Neuronal stem cell (in vitro differentiated cells): ENCODE measurements around the gene OR5AS1. TPM values are rescaled to one million over a fixed set of nuclear protein-coding genes. Genes with fewer than 3 reads are reported as not detected.
A peak's percentile ranks its signal among the peaks of the same experiment; 100 is the strongest.

Experiments used
- DNase-seq: peaks from one replicate; pipeline ENCODE4 v3.0.0-alpha.2; 2013; ENCODE audit warnings: low spot score
- H2AFZ ChIP-seq: one replicate; pipeline ENCODE4 v1.6.1; 2013; ENCODE audit warnings: mild to moderate bottlenecking, low read length, inconsistent platforms
- H2AK5ac ChIP-seq: 2 replicates; pipeline ENCODE4 v1.6.1; 2013; ENCODE audit warnings: low read depth, mild to moderate bottlenecking, inconsistent platforms, low read length, moderate library complexity, mixed read lengths
- H2BK120ac ChIP-seq: 2 replicates; pipeline ENCODE4 v1.6.1; 2013; ENCODE audit warnings: low read depth, mild to moderate bottlenecking, inconsistent platforms, low read length, moderate library complexity, mixed read lengths
- H2BK12ac ChIP-seq: one replicate; pipeline ENCODE4 v1.6.1; 2013; ENCODE audit warnings: low read length, inconsistent platforms
- H2BK15ac ChIP-seq: 2 replicates; pipeline ENCODE4 v1.6.1; 2013; ENCODE audit warnings: mild to moderate bottlenecking, low read length, inconsistent platforms, mixed read lengths
- H2BK5ac ChIP-seq: one replicate; pipeline ENCODE4 v1.6.1; 2013; ENCODE audit warnings: inconsistent platforms, mild to moderate bottlenecking, low read length, moderate library complexity
- H3K14ac ChIP-seq: one replicate; pipeline ENCODE4 v1.6.1; 2013; ENCODE audit warnings: low read length, inconsistent platforms
- H3K18ac ChIP-seq: 2 replicates; pipeline ENCODE4 v1.6.1; 2013; ENCODE audit warnings: low read length, inconsistent platforms
- H3K23ac ChIP-seq: 2 replicates; pipeline ENCODE4 v1.6.1; 2013; ENCODE audit warnings: low read depth, mild to moderate bottlenecking, mixed read lengths, low read length, inconsistent platforms; ENCODE audit not compliant: poor library complexity
- H3K27ac ChIP-seq: replicated peaks from 3 replicates; pipeline ENCODE4 v1.5.1; 2013; ENCODE audit warnings: low read length, inconsistent platforms
- H3K27me3 ChIP-seq, 3 experiments: 2 replicates each; pipeline ENCODE4 v1.6.1; 2013; ENCODE audit warnings: low read length in 3 of 3, mild to moderate bottlenecking in 2 of 3, inconsistent platforms in 1 of 3, low read depth in 1 of 3, mixed read lengths in 1 of 3, moderate library complexity in 1 of 3; ENCODE audit not compliant: control insufficient read depth in 3 of 3, insufficient read depth in 3 of 3
- H3K36me3 ChIP-seq, 2 donors: replicated peaks in 1 of 2; 2 replicates each; pipeline ENCODE4 v1.6.1; 2013; ENCODE audit warnings: low read length in 2 of 2; ENCODE audit not compliant: control insufficient read depth in 2 of 2, insufficient read depth in 2 of 2
- H3K4ac ChIP-seq: 2 replicates; pipeline ENCODE4 v1.6.1; 2013; ENCODE audit warnings: inconsistent platforms, mild to moderate bottlenecking, low read length, moderate library complexity
- H3K4me1 ChIP-seq, 2 donors: 1 replicate in 1 of 2; 2 replicates in 1 of 2; pipeline ENCODE4 v1.6.1; 2013; ENCODE audit warnings: low read length in 2 of 2, low read depth in 1 of 2; ENCODE audit not compliant: control insufficient read depth in 2 of 2, insufficient read depth in 1 of 2
- H3K4me2 ChIP-seq: one replicate; pipeline ENCODE4 v1.6.1; 2013; ENCODE audit warnings: mild to moderate bottlenecking, low read length, inconsistent platforms; ENCODE audit not compliant: insufficient read depth, poor library complexity, severe bottlenecking
- H3K4me3 ChIP-seq, 2 donors: 2 replicates each; pipeline ENCODE4 v1.5.1; 2013; ENCODE audit warnings: low read length in 2 of 2, mild to moderate bottlenecking in 2 of 2, inconsistent platforms in 1 of 2, moderate library complexity in 1 of 2
- H3K79me1 ChIP-seq: one replicate; pipeline ENCODE4 v1.6.1; 2013; ENCODE audit warnings: low read depth, mild to moderate bottlenecking, inconsistent platforms, low read length, moderate library complexity
- H3K9ac ChIP-seq: one replicate; pipeline ENCODE4 v1.6.1; 2013; ENCODE audit warnings: mild to moderate bottlenecking, low read depth, low read length, inconsistent platforms; ENCODE audit not compliant: poor library complexity
- H3K9me3 ChIP-seq, 2 donors: replicated peaks in 1 of 2; 2 replicates each; pipeline versions ENCODE3 to v1.6.1; 2013; ENCODE audit warnings: low read length in 2 of 2, mild to moderate bottlenecking in 2 of 2, inconsistent platforms in 1 of 2, low read depth in 1 of 2, mixed read lengths in 1 of 2, moderate library complexity in 1 of 2; ENCODE audit not compliant: control insufficient read depth in 2 of 2, insufficient read depth in 1 of 2
- H4K8ac ChIP-seq: one replicate; pipeline ENCODE4 v1.6.1; 2013; ENCODE audit warnings: low read depth, mild to moderate bottlenecking, inconsistent platforms, low read length, moderate library complexity
- H4K91ac ChIP-seq: one replicate; pipeline ENCODE4 v1.6.1; 2013; ENCODE audit warnings: low read length, low read depth, mild to moderate bottlenecking, inconsistent platforms; ENCODE audit not compliant: poor library complexity
- WGBS, 2 donors: extraction: QIAGEN DNeasy Blood & Tissue Kit; methylation state at CpG; one replicate each; pipeline ENCODE4 v1.1.7; 2013; ENCODE audit warnings: missing lambda C conversion rate in 2 of 2, mixed read lengths in 1 of 2; ENCODE audit not compliant: insufficient read length in 2 of 2, insufficient replicate concordance in 1 of 2; ENCODE audit errors: extremely low coverage in 2 of 2; 5-methylcytosine and 5-hydroxymethylcytosine counted together
- polyA plus RNA-seq, 2 experiments: library from polyadenylated mRNA; stranded (reverse); fragments of 200-250 nt; gene quantifications; one replicate each; pipeline ENCODE4 v1.2.3, GENCODE V29; 2013

The OR5AS1 gene
- polyA plus RNA-seq (2013, experiment 1 of 2): not detected
- polyA plus RNA-seq (2013, experiment 2 of 2): not detected

- H3K4me2 ChIP-seq: no peak within 1 kb of the TSS
- no peaks in the 10 kb centered on the region for H3K4me1 ChIP-seq
- no peak within 1 kb of the TSS for H4K8ac ChIP-seq
- H2BK12ac ChIP-seq: no peak within 1 kb of the TSS
- H2BK5ac ChIP-seq: no peak within 1 kb of the TSS
- H2BK120ac ChIP-seq: no peak within 1 kb of the TSS
- H3K14ac ChIP-seq: no peak within 1 kb of the TSS
- H3K23ac ChIP-seq: no peak within 1 kb of the TSS
- no peak within 1 kb of the TSS for H2AFZ ChIP-seq
- no peaks in the 10 kb centered on the region for H3K27me3 ChIP-seq
- no peak within 1 kb of the TSS for H3K9ac ChIP-seq
- no peaks in the 10 kb centered on the region for H3K9me3 ChIP-seq
- DNase-seq: no peak
- no peaks in the 10 kb centered on the region for H3K36me3 ChIP-seq
- no peak within 1 kb of the TSS for H3K27ac ChIP-seq
- no peaks in the 10 kb centered on the region for H3K79me1 ChIP-seq
- no peak within 1 kb of the TSS for H3K4ac ChIP-seq
- H3K18ac ChIP-seq: no peak within 1 kb of the TSS
- H4K91ac ChIP-seq: no peak within 1 kb of the TSS
- no peak within 1 kb of the TSS for H2BK15ac ChIP-seq
- H3K4me3 ChIP-seq: no peak within 1 kb of the TSS
- H2AK5ac ChIP-seq: no peak within 1 kb of the TSS
These were observed at the start of gene OR5AS1 for GRCh38 chr11:56027354-56027753. OR5AS1 (plus strand) TSS chr11:56027654; CDS start chr11:56030419, 2,765 bp downstream.

GRCh38 chr11:55994525-55994924 is 32.9 kb upstream of the OR5AS1 start, which contains the start of gene OR5F1:
OR5F1 (minus strand) TSS chr11:55994625; CDS start chr11:55994625, 0 bp downstream.
- Histone ChIP-seq H2BK5ac (no peak within 1 kb of the TSS), H3K27ac (no peak within 1 kb of the TSS), H3K27me3 (no peaks in the 10 kb centered on the region), H3K79me1 (no peaks in the 10 kb centered on the region), H4K8ac (no peak within 1 kb of the TSS), H3K36me3 (no peaks in the 10 kb centered on the region), H3K14ac (no peak within 1 kb of the TSS), H2BK12ac (peak within 1 kb of the TSS; percentile 22), H3K9me3 (no peaks in the 10 kb centered on the region), H2AK5ac (no peak within 1 kb of the TSS), H3K4me2 (no peak within 1 kb of the TSS), H3K18ac (no peak within 1 kb of the TSS), H2AFZ (no peak within 1 kb of the TSS), H4K91ac (no peak within 1 kb of the TSS), H3K4me1 (no peaks in the 10 kb centered on the region), H3K9ac (no peak within 1 kb of the TSS), H2BK15ac (no peak within 1 kb of the TSS), H2BK120ac (no peak within 1 kb of the TSS), H3K4ac (no peak within 1 kb of the TSS), H3K23ac (no peak within 1 kb of the TSS), H3K4me3 (no peak within 1 kb of the TSS)
- WGBS, 2 donors: no CpG with 5 or more reads among the region's 2 CpGs
- DNase-seq: no peak

- Histone ChIP-seq H2BK5ac (no peak overlapping the region), H3K4me3 (no peak overlapping the region), H3K27ac (no peak overlapping the region), H2BK12ac (no peak overlapping the region), H3K23ac (no peak overlapping the region), H2BK120ac (no peak overlapping the region), H3K9ac (no peak overlapping the region), H2AK5ac (no peak overlapping the region), H3K9me3 (no peaks in the 10 kb centered on the region), H2AFZ (no peak overlapping the region), H4K91ac (no peak overlapping the region), H3K36me3 (no peaks in the 10 kb centered on the region), H3K27me3 (no peaks in the 10 kb centered on the region), H4K8ac (no peak overlapping the region), H3K14ac (no peak overlapping the region), H3K4ac (no peak overlapping the region), H3K4me1 (no peaks in the 10 kb centered on the region), H3K4me2 (no peak overlapping the region), H3K79me1 (no peaks in the 10 kb centered on the region), H3K18ac (no peak overlapping the region), H2BK15ac (no peak overlapping the region)
- DNase-seq: no peak
These were observed 16.7 kb upstream of the OR5AS1 start for GRCh38 chr11:56010716-56011115.

GRCh38 chr11:56013805-56014204 is 13.6 kb upstream of the OR5AS1 start:
- no peaks in the 10 kb centered on the region for H3K9me3 ChIP-seq
- H2BK12ac ChIP-seq: no peak overlapping the region
- no peaks in the 10 kb centered on the region for H3K27me3 ChIP-seq
- H3K4me1 ChIP-seq: no peaks in the 10 kb centered on the region
- H3K14ac ChIP-seq: no peak overlapping the region
- H3K79me1 ChIP-seq: no peaks in the 10 kb centered on the region
- H4K8ac ChIP-seq: no peak overlapping the region
- no peak overlapping the region for H2BK15ac ChIP-seq
- no peak overlapping the region for H4K91ac ChIP-seq
- H3K4ac ChIP-seq: no peak overlapping the region
- no CpG with 5 or more reads among the region's 2 CpGs for WGBS, 2 donors
- no peak overlapping the region for H3K4me2 ChIP-seq
- H3K18ac ChIP-seq: no peak overlapping the region
- no peaks in the 10 kb centered on the region for H3K36me3 ChIP-seq
- H2AK5ac ChIP-seq: no peak overlapping the region
- H2AFZ ChIP-seq: no peak overlapping the region
- no peak overlapping the region for H2BK120ac ChIP-seq
- H3K23ac ChIP-seq: no peak overlapping the region
- no peak overlapping the region for H3K9ac ChIP-seq
- no peak overlapping the region for H3K27ac ChIP-seq
- H2BK5ac ChIP-seq: no peak overlapping the region
- no peak for DNase-seq
- H3K4me3 ChIP-seq: no peak overlapping the region
